GM18502 (cell line): Measurements from ENCODE around the gene ALG14.

ENCODE experiments used
- ATAC-seq: cut with Tn5 transposase; IDR thresholded peaks from one replicate; pipeline ENCODE4 v1.9.1; 2021; ENCODE audit warnings: mild to moderate bottlenecking; ENCODE audit not compliant: unreplicated experiment, poor library complexity

ALG14 gene

GRCh38 chr1:94989911-94990473 is 82.8 kb downstream of the ALG14 start:
- no peak for ATAC-seq

GRCh38 chr1:94989398-94989797 is 83.4 kb downstream of the ALG14 start:
- ATAC-seq, result no peak

- no peak for ATAC-seq
Measured at GRCh38 chr1:94988356-94988755, 84.4 kb downstream of the ALG14 start.

- ATAC-seq, result no peak
Measured at GRCh38 chr1:94986783-94987182, 86.0 kb downstream of the ALG14 start.

- no peak for ATAC-seq
Measured at GRCh38 chr1:94983171-94983739, 89.5 kb downstream of the ALG14 start.

GRCh38 chr1:94982398-94982797 is 90.4 kb downstream of the ALG14 start:
- no peak for ATAC-seq

GRCh38 chr1:94981575-94981973 is 91.2 kb downstream of the ALG14 start:
- no peak for ATAC-seq

GRCh38 chr1:94980582-94981574 is 91.9 kb downstream of the ALG14 start:
- no peak for ATAC-seq

GRCh38 chr1:94979656-94980581 is 92.8 kb downstream of the ALG14 start:
- no peak for ATAC-seq

GRCh38 chr1:94979131-94979530 is 93.6 kb downstream of the ALG14 start:
- ATAC-seq, result no peak

- ATAC-seq, result no peak
Measured at GRCh38 chr1:94978401-94978800, 94.3 kb downstream of the ALG14 start.

- ATAC-seq, result no peak
Measured at GRCh38 chr1:94976971-94977548, 95.7 kb downstream of the ALG14 start.

- ATAC-seq, result no peak
Measured at GRCh38 chr1:94974824-94975223, 97.9 kb downstream of the ALG14 start.

GRCh38 chr1:94974241-94974640 is 98.5 kb downstream of the ALG14 start:
- no peak for ATAC-seq

- ATAC-seq, result no peak
Measured at GRCh38 chr1:94973309-94973922, 99.3 kb downstream of the ALG14 start.

- ATAC-seq, result no peak
Measured at GRCh38 chr1:94971491-94971924, 101.2 kb downstream of the ALG14 start.

- no peak for ATAC-seq
Measured at GRCh38 chr1:94970783-94971182, 102.0 kb downstream of the ALG14 start.

- ATAC-seq, result no peak
Measured at GRCh38 chr1:94969137-94969536, 103.6 kb downstream of the ALG14 start.

GRCh38 chr1:94966033-94966432 is 106.7 kb downstream of the ALG14 start:
- ATAC-seq, result no peak
